Kidney tubule cell (primary cell): ENCODE results near the gene PRSS57.

Experiments
- DNase-seq: peaks from one replicate; pipeline ENCODE4 v3.0.0-alpha.2; 2018; ENCODE audit warnings: low spot score

The PRSS57 gene

GRCh38 chr19:652467-653389 lies 42.5 kb downstream of the PRSS57 start:
- DNase-seq = no peak

DNA sequence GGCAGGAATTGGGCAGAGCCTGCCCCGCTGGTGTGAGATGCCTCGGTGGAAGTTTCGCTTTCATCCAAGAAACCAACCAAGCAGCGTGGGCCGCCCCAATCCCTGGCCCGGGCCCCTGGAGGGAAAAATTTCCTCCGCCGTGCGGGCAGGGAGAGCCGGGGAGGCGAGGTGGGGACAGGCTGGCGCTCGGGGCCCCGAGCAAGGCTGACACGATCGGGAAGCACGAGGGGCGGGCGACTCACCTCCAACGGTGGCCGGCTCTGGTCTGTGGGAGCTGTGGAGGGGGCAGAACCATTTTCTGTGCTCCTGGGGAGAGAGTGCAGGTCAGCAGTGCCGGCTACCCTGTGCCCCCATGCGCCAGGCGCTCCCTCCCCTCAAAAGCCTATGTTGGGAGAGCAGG lies 43.3 kb downstream of the PRSS57 start:
- DNase-seq = no peak

GRCh38 chr19:651114-651818 lies 44.0 kb downstream of the PRSS57 start:
- no peak for DNase-seq

- DNase-seq = no peak
Measured at GRCh38 chr19:650121-650520, 45.1 kb downstream of the PRSS57 start.

DNA sequence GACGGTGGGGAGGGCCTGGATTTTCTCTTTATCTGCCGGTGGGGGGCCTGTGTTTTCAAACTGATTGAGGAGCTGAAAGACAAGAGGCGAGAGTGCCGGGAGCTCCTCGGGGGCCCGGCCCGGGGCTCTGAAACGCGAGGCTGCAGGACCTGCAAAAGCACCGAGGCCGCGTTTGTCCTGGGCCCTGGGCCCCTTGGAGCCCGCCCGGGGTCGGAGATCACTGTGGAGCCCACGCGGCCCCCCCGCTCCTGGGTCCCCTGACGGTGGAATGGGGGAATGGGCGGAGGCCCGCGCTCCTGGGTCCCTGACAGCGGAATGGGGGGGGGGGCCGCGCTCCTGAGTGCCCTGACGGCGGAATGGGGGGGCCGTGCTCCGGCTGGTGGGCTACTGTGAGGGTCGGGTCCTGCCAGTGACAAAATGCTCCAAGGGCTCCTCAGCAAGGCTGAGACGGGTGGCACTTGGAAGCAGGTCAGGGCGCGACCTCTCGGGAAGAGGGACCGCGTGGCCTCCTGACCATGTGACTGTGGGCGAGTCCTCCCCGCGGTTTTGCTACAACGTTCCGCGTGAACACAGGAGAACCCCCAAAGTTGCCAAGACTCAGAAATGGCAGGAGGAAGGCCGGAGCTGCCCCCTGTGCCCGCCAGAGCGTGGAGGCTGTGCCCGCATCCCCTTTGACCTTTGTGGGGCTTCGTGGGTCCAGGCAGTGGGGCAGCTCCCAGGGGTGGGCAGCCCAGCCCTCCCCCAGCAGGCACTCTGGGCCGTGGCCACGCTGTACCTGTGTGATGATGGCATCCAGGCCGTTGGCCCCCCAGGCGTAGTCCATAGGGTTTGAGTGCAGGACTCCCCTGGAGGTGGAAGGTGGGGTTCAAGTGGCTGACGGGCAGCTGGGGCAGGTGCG lies 46.1 kb downstream of the PRSS57 start:
- DNase-seq = no peak

DNA sequence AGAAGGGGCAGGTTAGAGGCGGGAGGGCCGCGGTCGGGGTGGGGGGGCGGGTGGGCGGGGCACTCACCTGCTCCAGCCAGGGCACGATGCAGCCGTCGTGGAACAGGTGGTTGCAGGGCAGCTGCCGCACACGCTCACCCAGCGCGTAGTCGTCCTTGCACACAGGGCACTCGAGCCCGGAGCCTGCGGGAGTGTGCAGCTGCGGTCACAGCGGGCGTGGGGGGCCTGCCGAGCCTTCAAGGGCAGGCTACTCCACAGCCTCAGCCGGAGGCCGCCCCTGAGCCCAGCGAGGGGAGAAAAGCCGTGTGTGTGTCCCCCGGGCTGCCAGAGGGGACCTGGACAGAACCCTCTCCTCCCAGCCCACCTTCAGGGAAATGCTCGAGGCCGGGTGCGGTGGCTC lies 46.9 kb downstream of the PRSS57 start:
- no peak for DNase-seq

- no peak for DNase-seq
Measured at GRCh38 chr19:647566-648284, 47.5 kb downstream of the PRSS57 start.

DNA sequence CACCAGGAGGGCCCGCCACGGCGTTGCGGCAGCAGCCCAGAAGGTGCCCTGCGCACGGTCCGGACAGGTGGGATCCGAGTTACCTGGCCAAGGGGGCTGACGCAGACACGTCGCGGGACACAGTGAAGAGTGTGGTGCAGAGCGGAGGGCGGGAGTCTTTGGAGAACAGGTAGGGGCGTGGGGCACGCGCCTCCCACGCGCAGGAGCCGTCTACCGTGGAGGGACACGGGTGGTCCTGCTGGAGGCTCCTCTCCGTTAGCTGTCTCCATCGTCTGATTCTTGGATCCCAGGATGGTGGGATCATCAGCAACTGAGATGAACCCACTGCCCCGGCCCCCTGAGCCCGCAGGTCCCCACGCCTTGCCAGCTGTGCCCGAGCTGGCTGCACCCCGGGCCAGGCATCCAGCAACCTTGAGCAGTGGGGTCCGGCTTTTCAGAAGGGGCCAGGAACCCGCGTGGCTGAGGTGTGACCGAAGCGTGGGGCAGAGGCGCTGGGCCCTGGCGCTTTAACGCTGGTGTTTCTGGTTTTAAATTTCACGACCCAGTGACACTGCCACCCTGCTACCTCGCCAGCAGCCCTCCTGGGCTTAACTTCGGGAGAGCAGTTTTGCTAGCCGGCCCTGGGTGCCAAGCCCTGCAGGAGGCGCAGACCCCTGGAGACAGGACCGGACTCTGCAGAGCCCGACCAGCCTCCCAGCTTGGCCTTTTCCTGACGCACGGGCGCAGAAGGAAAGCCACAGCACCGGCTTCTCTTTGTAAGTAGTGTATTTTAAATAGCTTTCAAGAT lies 48.3 kb downstream of the PRSS57 start:
- no peak for DNase-seq

DNA sequence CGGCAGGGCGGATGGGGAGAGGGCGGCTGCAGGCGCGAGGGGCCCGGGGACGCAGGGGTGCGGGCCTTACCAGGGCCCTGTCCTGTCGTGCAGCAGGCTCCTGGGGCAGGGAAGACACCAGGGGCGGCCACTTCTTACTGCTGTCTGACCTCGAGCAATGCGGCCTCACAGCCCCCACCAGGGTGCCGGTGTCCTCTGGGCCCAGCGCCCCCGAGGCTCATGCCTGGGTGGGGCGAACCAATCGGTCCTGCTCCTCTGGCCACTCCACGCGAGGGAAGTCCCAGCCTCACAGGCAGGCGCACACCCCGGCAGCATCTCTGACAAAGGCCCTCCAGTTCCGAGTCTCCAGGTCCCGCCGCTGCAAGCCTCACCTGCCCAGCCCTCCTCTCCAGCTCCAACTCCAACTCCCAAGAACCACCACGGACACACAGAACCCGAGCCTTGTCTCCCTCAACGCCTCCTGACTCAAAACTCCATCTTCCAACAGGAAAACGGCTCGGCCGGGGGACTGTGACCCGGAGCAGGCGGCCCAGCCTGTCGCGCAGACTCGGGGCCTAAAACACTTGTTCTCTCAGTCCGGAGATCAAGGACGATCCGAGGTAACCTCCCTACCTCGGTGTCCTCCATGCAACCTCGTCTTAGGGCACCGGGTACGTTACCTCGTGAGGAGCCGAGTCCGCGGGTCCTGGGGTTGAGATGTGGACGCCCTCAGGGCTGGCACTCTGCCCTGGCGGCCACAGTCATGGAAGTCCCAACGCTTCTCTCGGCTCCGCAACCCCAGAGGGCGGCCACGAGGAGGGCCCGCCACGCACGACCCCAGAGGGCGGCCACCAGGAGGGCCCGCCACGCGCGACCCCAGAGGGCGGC lies 49.1 kb downstream of the PRSS57 start:
- DNase-seq = no peak

GRCh38 chr19:644789-645188 lies 50.5 kb downstream of the PRSS57 start:
- no peak for DNase-seq

DNA sequence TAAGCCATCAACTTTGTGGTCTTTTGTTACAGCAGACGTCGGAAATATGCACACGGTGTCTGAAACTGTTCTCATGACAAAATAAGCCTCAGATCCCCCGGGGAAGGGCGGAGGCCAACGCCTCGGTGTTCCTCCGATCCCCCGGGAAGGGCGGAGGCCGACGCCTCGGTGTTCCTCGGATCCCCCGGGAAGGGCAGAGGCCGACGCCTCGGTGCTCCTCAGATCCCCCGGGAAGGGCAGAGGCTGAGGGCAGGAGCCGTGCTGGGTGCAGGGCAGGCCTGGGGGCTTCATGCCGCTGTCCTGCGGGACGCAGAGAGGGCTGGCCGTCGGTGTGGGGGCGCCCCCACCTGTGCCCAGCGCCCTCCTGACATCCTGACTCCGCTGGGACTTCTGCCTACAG lies 50.9 kb downstream of the PRSS57 start:
- DNase-seq = no peak

DNA sequence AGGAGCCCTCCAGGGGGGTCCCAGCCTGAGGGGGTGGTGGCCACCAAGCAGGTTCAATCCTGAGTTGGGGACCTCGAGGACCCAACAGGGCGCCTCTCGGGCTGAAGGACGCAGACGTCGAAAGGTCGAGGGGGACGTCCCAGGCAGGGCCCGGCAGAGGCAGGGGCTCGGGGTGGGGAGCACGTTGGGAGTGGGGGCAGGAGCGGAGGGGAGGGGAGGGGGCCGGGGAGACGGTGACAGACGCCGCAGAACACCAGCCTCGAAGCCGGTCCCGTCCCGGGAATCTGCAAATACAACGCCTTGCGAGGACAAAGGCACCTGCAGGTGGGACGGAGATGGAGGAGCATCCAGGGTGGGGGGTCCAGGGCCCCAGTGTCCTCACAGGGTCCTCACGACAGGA lies 51.5 kb downstream of the PRSS57 start:
- DNase-seq = no peak

- no peak for DNase-seq
Measured at GRCh38 chr19:642767-643727, 52.2 kb downstream of the PRSS57 start.

DNA sequence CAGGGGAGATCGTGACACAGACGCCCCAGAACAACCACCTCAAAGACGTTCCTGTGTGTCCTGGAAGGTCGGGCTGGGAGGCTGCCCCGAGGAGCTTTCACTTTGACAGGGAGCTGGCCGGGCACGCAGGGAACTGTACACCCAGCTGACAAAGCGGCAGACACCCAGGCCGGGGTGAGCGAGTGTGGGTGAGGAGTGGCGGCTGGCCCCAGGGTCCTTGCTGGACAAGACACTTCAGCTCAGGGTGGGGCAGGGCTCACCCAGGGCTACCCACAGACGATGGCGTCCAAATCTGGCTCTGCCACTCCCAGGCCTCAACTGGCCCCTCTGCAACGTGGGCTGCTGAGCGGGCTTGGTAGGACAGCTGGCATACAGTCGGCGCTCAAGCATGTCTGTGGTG lies 53.5 kb downstream of the PRSS57 start:
- no peak for DNase-seq

GRCh38 chr19:640606-641189 lies 54.6 kb downstream of the PRSS57 start:
- no peak for DNase-seq

GRCh38 chr19:640161-640558 lies 55.1 kb downstream of the PRSS57 start:
- no peak for DNase-seq

DNA sequence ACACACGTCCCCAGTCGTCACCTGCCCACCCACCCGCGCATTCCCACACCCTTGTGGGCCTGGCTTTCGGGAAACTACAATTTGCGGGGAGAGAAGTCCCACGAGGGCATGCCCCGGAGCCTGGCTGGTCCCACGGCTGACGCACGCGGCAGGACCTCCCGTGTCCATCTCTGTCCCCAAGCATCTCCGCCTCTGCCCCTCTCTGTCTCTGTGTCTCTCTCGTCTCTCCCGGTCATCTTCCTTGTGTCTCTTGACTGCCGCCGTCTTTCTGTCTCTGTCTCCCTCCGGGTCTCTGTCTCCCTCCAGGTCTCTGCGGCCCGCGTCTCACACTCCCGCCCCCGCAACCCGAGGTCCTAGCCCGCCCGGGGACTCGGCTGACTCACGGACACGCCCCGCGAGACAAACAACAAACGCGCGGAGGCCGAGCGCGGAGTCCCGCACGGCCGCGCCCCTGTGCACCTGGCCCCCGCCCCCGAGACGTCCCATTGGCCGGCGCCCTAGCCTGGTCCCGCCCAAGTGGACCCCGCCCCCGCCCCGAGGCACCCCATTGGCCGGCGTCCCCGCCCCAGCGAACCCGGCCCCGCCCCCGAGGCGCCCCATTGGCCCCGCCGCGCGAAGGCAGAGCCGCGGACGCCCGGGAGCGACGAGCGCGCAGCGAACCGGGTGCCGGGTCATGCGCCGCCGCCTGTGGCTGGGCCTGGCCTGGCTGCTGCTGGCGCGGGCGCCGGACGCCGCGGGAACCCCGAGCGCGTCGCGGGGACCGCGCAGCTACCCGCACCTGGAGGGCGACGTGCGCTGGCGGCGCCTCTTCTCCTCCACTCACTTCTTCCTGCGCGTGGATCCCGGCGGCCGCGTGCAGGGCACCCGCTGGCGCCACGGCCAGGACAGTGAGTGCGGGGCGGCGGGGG lies 55.7 kb downstream of the PRSS57 start, which contains the start of gene FGF22:
Gene FGF22, plus strand, starts transcription at position 627 of the 908 bp plus-strand sequence. Its CDS starts 47 bp downstream, at position 674.
- DNase-seq = peak; percentile 86
